Cardiac fibroblast (primary cell): Measurements from ENCODE around the gene SLC7A6OS.

ENCODE experiments used
- DNase-seq, 2 donors: peaks; one replicate each; pipeline versions ENCODE4 v3.0.0 to v3.0.0-alpha.2; 2010; ENCODE audit warnings: low read depth in 2 of 2
- H3K4me3 ChIP-seq, 2 donors: replicated peaks in 1 of 2; 1 replicate in 1 of 2; 2 replicates in 1 of 2; pipeline ENCODE4 v1.5.1; 2011; ENCODE audit warnings: low read depth in 2 of 2, low read length in 2 of 2, mild to moderate bottlenecking in 2 of 2, moderate library complexity in 1 of 2
- CTCF ChIP-seq: IDR thresholded peaks from one replicate; pipeline ENCODE4 v1.5.1; 2011; ENCODE audit warnings: low read depth, mild to moderate bottlenecking, low read length, inconsistent platforms

Gene SLC7A6OS

DNA sequence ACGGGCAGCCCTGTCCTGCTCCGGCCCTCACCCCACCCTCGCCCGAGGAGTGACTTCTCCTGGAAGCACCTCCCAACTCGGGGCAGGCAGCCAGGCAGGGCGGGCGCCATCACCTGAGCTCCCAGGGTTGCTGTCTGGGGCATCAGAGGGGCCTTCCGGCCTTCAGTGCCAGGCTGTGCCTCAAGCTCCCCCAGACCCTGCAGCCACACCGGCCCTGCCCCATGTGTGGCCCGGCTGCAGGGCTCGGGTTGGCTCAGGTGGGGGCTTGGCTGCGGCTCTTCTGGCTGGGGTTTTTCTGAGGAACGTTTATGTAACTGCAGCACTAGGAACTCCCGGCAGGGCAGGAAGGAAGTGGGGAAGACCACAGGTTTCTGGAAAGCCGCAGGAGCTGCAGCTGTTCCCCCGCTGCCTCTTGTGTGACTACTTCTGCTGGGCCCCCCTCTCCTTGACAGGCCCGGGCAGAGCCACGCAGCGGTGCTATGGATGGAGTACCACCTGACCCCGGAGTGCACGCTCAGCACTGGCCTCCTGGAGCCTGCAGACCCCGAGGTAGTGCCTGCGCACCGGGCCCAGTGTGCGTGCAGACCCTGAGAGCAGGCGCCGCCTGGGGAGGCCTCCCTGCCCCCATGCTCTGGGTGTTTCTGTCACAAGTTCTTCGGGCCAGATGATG, 45.6 kb upstream of the SLC7A6OS start:
- DNase-seq, result no peak
- H3K4me3 ChIP-seq, result no peak overlapping the region
- TF ChIP-seq CTCF, result no peak

GRCh38 chr16:68355447-68356248, 44.9 kb upstream of the SLC7A6OS start:
- no peak for TF ChIP-seq CTCF
- no peak for DNase-seq
- no peak overlapping the region for H3K4me3 ChIP-seq

- no peak for DNase-seq
- H3K4me3 ChIP-seq, result no peak overlapping the region
- no peak for TF ChIP-seq CTCF
Observed at GRCh38 chr16:68354816-68355215, 44.1 kb upstream of the SLC7A6OS start.

DNA sequence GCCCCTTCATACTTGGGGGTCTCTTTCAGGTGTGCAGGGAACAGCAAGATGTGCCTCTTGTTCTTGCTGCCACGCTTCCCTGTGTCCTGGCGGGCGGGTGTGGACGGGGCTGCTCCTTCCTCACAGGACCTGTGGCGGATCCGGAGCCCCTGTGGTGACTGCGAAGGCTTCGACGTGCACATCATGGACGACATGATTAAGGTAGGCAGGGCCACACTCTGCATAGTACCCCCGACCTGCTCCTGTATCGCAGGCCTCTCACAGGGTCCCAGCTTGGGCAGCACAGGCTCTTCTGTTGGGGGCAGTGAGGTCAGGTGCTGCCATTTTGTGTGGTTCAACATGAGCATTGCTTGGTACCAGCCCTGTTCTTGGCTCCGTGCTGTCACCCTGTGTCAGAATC, 42.6 kb upstream of the SLC7A6OS start:
- H3K4me3 ChIP-seq, result no peak overlapping the region
- DNase-seq, result no peak
- no peak for TF ChIP-seq CTCF

GRCh38 chr16:68351991-68352431, 41.3 kb upstream of the SLC7A6OS start:
- H3K4me3 ChIP-seq, result no peak overlapping the region
- no peak for DNase-seq
- TF ChIP-seq CTCF, result no peak

DNA sequence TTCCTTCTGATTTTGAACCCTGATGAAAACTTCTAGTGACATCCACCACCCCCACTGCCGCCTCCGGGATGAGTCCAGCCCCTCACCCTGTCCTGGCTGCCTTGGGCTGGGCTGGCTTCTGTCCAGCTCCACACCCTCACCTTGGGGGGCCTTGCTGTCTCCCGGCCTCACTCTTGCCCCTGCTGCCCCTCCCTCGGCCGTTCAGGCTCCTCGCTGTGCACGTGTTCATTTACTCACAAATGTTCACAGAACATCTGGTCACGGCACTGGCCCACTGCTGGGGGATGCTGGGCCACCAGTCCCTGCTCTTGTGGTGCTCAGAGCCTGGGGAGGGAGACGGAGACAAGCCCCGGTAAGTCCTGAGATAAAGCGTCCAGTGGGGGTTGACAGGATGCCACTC, 40.7 kb upstream of the SLC7A6OS start:
- TF ChIP-seq CTCF, result no peak
- no peak for DNase-seq

More for the DNA sequence above, 40.7 kb upstream of the SLC7A6OS start:
- H3K4me3 ChIP-seq, result no peak overlapping the region
